Stimulated activated CD4-positive, alpha-beta T cell treated with anti-CD3 and anti-CD28 coated beads, Interleukin-12 subunit alpha, Interleukin-12 subunit beta, amount 100 ng/mL, for 48 hours (primary cell): Measurements from ENCODE around the gene CST2.
"Not testable (repeated sequence)": the region's sequence is repeated elsewhere in the genome, so short reads cannot be mapped to it uniquely, and the experiment has no call there.

ENCODE experiments used
- DNase-seq, 3 donors: peaks; one replicate each; pipeline ENCODE4 v3.0.0-alpha.2; 2020; ENCODE audit warnings: low read depth in 2 of 3, low spot score in 1 of 3

Gene CST2, protein sequence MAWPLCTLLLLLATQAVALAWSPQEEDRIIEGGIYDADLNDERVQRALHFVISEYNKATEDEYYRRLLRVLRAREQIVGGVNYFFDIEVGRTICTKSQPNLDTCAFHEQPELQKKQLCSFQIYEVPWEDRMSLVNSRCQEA

DNA sequence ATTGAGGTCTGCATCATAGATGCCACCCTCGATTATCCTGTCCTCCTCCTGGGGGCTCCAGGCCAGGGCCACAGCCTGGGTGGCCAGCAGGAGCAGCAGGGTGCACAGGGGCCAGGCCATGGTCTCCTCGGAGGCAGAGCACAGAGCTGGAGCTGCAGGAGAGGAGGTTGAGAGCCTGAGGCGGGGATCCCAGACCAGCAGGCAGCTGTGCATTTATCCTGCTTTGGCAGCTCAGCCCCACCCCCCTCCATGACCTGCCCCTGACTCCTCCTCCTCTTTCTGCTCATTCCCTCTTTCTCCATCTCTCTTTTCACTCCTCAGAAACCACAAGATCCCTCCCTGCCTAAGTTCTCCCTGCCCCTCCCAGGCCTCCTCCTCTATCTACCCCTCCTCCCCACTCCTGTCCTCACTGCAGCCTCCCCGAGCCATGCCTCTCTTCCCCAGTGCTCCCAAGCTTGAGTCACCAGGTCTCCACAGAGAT is at the start of gene CST2:
Gene CST2 (minus strand): TSS at position 189 of the 481 bp plus-strand sequence. CDS start 69 bp downstream, at position 120.
- no peak for DNase-seq

DNA sequence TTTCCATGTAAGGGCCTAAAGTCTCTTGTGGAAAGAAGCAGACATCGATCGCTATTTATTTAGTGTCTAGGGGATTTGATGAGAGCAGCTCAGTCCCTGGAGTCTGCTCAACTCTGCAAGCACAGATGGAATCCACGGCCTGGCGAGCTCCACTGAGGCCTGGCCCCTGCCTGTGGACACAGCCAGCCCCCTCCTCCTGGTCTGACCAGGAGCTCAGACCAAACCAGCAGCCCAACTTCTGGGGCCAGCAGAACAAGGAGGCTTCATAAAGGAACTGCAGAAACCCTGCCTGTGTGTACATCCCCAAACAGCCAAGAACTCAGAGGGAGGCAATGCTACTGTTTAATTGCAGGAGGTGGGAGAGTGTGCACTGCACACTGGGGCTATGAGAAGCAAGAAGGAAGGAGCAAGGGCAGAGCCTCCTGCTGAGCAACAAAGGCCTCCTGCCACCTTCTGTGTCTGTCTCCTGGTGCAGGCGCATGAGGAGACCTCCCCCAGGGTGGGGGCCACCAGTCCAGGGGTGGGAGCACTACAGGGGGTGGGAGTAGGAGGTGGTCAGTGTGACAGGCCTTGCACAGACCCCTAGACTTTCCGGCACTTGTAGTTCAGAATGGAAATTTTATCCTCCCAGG is 49.2 kb upstream of the CST2 start:
- DNase-seq, result no peak

DNA sequence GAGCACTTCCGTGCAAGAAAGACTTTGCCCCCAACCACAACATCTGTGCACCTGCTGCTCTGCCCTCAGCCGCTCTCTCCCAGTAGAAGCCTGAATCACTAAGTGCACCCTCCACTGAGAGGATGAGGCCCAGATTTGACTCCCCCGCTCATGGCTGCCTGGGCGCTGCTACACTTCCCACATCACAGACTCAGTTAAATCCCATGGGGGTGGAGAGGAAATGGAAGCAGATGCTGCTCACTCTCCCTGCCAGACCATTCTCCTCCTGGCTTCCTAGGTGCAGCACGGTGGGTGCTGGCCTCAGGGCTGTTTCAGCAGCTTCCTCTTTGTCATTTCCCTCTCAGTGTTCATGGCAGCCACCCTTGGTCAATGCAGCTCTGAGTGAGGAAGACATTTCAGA is 48.2 kb upstream of the CST2 start:
- no peak for DNase-seq

DNA sequence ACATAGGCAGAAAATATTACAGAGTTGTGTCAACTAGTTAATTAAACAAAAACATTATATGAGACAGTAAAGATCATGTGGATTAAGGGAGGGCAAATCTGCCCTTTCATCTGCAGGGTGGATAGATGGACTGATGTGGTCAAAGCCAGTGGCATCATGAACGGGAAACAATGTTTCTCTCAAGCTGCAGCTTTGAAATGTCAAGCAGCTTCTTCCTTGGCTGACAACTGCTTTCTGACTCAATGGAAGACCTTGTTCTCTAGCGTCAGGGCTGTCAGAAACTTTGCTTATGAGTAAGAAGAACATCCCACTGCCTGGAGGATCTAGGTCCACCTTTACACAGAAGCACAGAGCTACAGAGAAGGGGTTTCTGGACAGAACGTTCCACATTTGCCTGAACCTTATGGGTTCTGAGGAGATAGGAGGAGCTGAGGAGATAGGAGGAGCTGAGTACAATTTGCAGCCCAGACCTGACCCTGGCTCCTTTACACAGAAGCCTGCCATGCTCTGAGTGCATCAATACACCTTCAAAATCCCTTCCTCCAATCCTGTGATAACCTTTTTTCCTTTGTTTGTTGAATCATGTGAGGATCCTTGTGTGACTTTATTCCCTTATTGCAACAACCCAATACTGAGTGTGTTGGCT is 47.0 kb upstream of the CST2 start:
- no peak for DNase-seq

DNA sequence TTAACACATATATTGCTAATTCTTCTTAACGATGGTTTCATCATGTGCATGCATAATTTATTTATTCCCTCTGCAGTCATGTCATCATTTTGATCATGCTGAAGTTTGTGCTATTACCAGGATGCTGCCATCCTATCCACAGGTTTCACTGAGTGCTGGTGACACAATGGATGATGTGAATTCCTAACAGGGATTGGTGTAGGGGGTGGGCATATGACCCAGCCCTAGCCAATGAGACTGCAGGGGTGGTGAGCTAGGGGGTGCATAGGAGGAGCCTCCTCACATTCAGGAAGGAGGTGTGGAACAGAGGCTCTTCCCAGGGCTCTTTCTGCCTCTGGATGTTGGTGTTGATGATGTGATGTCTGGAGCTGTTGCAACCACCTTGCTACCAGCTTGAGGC is 45.5 kb upstream of the CST2 start:
- no peak for DNase-seq

GRCh38 chr20:23870461-23870860 is 43.9 kb upstream of the CST2 start:
- no peak for DNase-seq

DNA sequence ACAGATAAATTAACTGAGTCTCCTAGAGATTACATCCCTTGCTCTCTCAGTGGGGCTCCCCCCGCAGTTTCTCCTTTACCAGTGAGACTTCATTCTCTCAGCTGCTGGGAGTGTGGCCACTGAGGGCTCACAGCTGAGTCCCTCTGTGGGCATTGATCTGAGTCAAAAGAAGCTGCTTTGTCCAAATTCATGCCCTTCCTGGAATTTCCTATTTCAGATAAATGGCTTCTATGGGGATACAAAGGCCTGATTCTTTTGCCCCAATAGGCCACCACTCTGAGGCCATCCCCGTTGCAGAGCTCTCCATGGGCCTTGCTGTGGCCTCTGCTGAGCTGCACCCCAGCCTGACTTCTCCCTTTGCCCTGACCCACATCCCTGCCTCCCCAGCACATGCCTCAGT is 43.0 kb upstream of the CST2 start:
- no peak for DNase-seq

- DNase-seq, result no peak
These were observed 41.8 kb upstream of the CST2 start for GRCh38 chr20:23868321-23868720.

- DNase-seq, result no peak
These were observed 40.7 kb upstream of the CST2 start for GRCh38 chr20:23867152-23867776.

DNA sequence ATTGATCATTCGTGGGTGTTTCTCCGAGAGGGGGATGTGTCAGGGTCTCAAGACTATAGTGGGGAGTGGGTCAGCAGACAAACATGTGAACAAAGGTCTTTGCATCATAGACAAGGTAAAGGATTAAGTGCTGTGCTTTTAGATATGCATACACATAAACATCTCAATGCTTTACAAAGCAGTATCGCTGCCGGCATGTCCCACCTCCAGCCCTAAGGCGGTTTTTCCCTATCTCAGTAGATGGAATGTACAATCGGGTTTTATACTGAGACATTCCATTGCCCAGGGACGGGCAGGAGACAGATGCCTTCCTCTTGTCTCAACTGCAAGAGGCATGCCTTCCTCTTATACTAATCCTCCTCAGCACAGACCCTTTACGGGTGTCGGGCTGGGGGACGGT is 34.2 kb upstream of the CST2 start:
- DNase-seq, result not testable (repeated sequence)

DNA sequence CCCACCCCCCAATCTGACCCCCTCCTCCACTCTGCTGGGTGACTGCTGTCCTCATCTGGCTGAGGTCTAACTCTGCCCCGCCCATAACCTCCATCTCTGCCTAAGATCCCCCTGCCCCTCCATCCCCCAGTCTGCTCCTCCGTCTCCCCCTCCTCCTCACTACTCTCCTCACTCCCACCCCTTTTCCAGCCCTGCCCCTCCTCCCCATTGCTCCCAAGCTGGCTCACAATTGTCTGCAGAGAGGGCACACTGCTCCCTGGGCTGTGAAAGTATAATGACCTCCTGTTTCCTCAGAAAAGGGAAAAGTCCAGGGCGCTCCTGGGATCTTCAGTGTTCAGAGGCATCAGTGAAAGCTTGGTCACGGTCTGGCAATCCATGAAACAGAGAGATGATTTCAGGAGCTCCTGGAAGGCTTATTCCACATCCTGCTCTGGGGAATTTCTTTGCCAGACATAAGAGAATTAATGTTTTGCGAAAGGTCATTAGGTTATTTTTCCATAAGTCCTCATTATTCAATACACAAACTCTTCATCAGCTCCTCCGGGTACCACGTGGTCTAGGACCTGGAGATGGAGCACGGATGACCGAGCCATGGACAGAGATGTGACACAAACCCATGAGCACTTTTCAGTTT is 31.6 kb upstream of the CST2 start:
- DNase-seq, result no peak

GRCh38 chr20:23856736-23857135 is 30.2 kb upstream of the CST2 start:
- DNase-seq, result no peak

DNA sequence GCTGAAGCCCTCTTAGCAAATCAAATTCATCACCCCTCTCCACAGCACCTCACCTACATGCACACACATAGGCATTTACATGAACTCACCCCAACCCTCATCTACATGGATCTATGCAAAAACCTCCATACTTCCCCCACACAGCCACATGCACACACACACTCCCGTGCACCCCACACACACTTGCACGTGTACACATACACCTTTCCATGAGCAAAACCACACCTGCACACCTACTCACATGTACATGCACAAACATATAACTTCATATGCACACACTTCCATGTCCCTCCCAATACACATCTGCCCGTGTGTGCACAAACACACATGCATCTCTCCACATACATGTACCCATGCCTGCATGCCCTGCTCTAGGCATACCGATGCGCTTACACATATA is 29.7 kb upstream of the CST2 start:
- DNase-seq, result no peak

- no peak for DNase-seq
These were observed 15.2 kb upstream of the CST2 start for GRCh38 chr20:23841693-23842092.

GRCh38 chr20:23835716-23836115 is 9.2 kb upstream of the CST2 start:
- no peak for DNase-seq

GRCh38 chr20:23832775-23833513 is 6.4 kb upstream of the CST2 start:
- DNase-seq, result no peak

DNA sequence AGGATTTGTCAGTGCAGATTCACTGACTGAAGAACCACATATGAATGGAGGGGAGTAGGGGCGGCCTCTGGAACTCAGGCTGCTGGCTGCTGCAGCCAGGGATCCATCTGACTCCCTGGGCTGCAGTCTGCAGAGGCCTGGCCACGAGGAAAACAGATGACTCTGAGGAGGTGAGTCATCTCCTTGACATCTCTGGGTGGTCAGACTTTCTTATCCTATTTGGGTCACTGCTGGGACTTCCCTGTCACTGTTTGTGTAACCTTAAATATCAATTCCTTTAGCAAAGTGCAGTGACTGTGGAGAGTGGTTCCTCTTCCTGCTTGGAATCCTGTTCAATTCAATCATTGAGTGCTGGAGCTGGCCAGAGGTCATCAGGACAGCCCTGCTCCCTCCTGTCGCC is 5.4 kb upstream of the CST2 start:
- DNase-seq, result not testable (repeated sequence)

- no peak for DNase-seq
These were observed 2.8 kb downstream of the CST2 start for GRCh38 chr20:23823621-23824324.

- DNase-seq, result no peak
These were observed 3.4 kb downstream of the CST2 start for GRCh38 chr20:23823111-23823510.

DNA sequence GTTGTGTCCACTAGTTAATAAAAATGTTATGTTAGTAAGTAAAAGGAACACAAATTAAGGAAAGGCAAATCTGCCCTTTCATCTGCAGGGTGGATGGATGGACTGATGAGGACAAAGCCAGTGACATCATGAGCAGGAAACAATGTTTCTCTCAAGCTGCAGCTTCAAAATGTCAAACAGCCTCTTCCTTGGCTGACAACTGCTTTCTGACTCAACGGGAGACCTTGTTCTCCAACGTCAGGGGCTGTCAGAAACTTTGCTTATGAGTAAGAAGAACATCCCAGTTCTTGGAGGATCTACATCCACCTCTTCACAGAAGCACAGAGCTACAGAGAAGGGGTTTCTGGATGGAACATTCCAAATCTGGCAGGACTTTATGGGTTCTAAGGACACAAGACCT is 6.0 kb downstream of the CST2 start:
- DNase-seq, result no peak
